Hepatocyte (in vitro differentiated cells): ENCODE measurements around the gene SLC44A4.

Source experiments
- EZH2 ChIP-seq: fragments of 200-600 bp; sonication (generic); IDR thresholded peaks from 2 replicates; pipeline ENCODE4 v1.6.1; 2016; ENCODE audit warnings: antibody characterized with exemption, mild to moderate bottlenecking, borderline replicate concordance
- TF ChIP-seq, protein P1 (sequence below): fragments of 200-600 bp; sonication (generic); IDR thresholded peaks from 2 replicates; pipeline ENCODE4 v1.5.1; 2016; ENCODE audit warnings: antibody characterized with exemption, mild to moderate bottlenecking; ENCODE audit not compliant: poor library complexity

DNA sequence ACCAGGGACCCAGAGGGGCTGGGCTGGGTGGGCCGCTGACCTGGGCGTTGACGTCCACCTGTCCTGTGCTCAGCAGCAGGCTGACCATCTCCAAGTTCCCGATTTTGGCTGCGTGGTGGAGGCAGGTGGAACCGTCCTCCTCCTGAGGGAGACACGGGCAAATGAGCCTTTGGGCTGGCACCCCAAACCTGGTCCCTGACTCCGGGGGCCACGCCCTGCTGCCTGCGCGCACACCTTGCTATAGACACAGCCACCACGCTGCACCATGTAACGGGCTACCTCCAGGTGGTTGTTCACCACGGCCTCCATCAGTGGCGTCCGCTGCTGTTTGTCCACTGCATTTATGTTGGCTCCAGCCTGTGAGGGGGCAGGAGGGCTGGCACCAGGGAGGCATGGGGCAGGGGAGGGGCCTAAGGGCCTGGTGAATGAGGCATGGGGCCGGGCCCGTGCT, 7.8 kb upstream of the SLC44A4 start:
- TF ChIP-seq, protein P1, sequence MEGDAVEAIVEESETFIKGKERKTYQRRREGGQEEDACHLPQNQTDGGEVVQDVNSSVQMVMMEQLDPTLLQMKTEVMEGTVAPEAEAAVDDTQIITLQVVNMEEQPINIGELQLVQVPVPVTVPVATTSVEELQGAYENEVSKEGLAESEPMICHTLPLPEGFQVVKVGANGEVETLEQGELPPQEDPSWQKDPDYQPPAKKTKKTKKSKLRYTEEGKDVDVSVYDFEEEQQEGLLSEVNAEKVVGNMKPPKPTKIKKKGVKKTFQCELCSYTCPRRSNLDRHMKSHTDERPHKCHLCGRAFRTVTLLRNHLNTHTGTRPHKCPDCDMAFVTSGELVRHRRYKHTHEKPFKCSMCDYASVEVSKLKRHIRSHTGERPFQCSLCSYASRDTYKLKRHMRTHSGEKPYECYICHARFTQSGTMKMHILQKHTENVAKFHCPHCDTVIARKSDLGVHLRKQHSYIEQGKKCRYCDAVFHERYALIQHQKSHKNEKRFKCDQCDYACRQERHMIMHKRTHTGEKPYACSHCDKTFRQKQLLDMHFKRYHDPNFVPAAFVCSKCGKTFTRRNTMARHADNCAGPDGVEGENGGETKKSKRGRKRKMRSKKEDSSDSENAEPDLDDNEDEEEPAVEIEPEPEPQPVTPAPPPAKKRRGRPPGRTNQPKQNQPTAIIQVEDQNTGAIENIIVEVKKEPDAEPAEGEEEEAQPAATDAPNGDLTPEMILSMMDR = no peak
- no peak for TF ChIP-seq EZH2
